PC-9 (cell line): ENCODE data around the gene NFKB1. TPM values are rescaled to one million over a fixed set of nuclear protein-coding genes. Genes with fewer than 3 reads are reported as not detected.

Source experiments
- BruUV-seq: library from RNA; stranded (reverse); fragments of 400-500 nt; replicated peaks from 2 replicates; lab custom pipeline; 2021; lab: Mats Ljungman, UMichigan
- CTCF ChIA-PET: fragments of 300-600 bp; sonication (Branson Sonifier 250); formaldehyde crosslinking; loops from one replicate; lab custom pipeline; 2022; ENCODE audit warnings: antibody characterized with exemption; lab: Charles Lee
- POLR2A ChIA-PET: fragments of 300-600 bp; sonication (Branson Sonifier 250); formaldehyde crosslinking; loops from one replicate; lab custom pipeline; 2022; ENCODE audit warnings: antibody characterized with exemption; ENCODE audit not compliant: unreplicated experiment; lab: Charles Lee
- DNase-seq, 2 experiments: peaks; one replicate each; pipeline versions ENCODE4 v3.0.0 to v3.0.0-alpha.2; 2015 to 2022; ENCODE audit warnings: mixed read lengths in 1 of 2
- H2AFZ ChIP-seq: fragments of 200-600 bp; sonication (generic); 2 replicates; pipeline ENCODE4 v1.8.1; 2017; ENCODE audit warnings: antibody characterized with exemption
- H3F3A ChIP-seq: fragments of 200-600 bp; sonication (generic); 2 replicates; pipeline ENCODE4 v1.8.1; 2017; ENCODE audit warnings: antibody characterized with exemption, mild to moderate bottlenecking, low read depth; ENCODE audit not compliant: insufficient read depth
- H3K27ac ChIP-seq: fragments of 200-600 bp; sonication (generic); 2 replicates; pipeline ENCODE4 v1.6.1; 2016; ENCODE audit warnings: mixed run types
- H3K27me3 ChIP-seq: fragments of 200-600 bp; sonication (generic); 2 replicates; pipeline ENCODE4 v1.6.1; 2016; ENCODE audit warnings: low read depth, mixed run types; ENCODE audit not compliant: insufficient read depth
- H3K36me3 ChIP-seq: fragments of 200-600 bp; sonication (generic); 2 replicates; pipeline ENCODE4 v1.6.1; 2016; ENCODE audit warnings: low read depth, mixed run types
- H3K4me1 ChIP-seq: fragments of 200-600 bp; sonication (generic); replicated peaks from 2 replicates; pipeline ENCODE4 v1.6.1; 2016; ENCODE audit warnings: mixed run types; ENCODE audit not compliant: insufficient read depth
- H3K4me2 ChIP-seq: fragments of 200-600 bp; sonication (generic); 2 replicates; pipeline ENCODE4 v1.6.1; 2017; ENCODE audit warnings: mixed run types
- H3K4me3 ChIP-seq: fragments of 200-600 bp; sonication (generic); 2 replicates; pipeline ENCODE4 v1.6.1; 2016; ENCODE audit warnings: mixed run types
- H3K79me2 ChIP-seq: fragments of 200-600 bp; sonication (generic); 2 replicates; pipeline ENCODE4 v1.6.1; 2017; ENCODE audit warnings: low read depth, mixed run types
- H3K9me2 ChIP-seq: fragments of 200-600 bp; sonication (generic); 2 replicates; pipeline ENCODE4 v1.8.1; 2017; ENCODE audit warnings: mild to moderate bottlenecking; ENCODE audit not compliant: insufficient read depth
- H3K9me3 ChIP-seq: fragments of 200-600 bp; sonication (generic); 2 replicates; pipeline ENCODE4 v1.8.1; 2016; ENCODE audit warnings: low read depth; ENCODE audit not compliant: insufficient read depth
- H4K20me1 ChIP-seq: fragments of 200-600 bp; sonication (generic); 2 replicates; pipeline ENCODE4 v1.8.1; 2017; ENCODE audit not compliant: insufficient read depth
- EZH2 ChIP-seq: fragments of 200-600 bp; sonication (generic); IDR thresholded peaks from 2 replicates; pipeline ENCODE4 v1.8.0; 2017; ENCODE audit warnings: antibody characterized with exemption, low read depth
- intact Hi-C: fragments of 100-400 bp; cut with micrococcal nuclease; formaldehyde crosslinking; loops from one replicate; pipeline ENCODE4 v1.10.0; 2022; ENCODE audit not compliant: unreplicated experiment
- total RNA-seq: library from RNA; stranded (reverse); gene quantifications from 2 replicates; pipeline ENCODE4 v1.2.3, GENCODE V29; 2021
- TF ChIP-seq, protein P1 (sequence below): fragments of 200-600 bp; sonication (generic); conservative IDR thresholded peaks from 2 replicates; pipeline ENCODE4 v1.6.1; 2017; ENCODE audit warnings: mixed run types, antibody characterized with exemption, mild to moderate bottlenecking, moderate library complexity

NFKB1 gene
- total RNA-seq, 1 experiment from 2014 or later = 11.6 TPM

DNA sequence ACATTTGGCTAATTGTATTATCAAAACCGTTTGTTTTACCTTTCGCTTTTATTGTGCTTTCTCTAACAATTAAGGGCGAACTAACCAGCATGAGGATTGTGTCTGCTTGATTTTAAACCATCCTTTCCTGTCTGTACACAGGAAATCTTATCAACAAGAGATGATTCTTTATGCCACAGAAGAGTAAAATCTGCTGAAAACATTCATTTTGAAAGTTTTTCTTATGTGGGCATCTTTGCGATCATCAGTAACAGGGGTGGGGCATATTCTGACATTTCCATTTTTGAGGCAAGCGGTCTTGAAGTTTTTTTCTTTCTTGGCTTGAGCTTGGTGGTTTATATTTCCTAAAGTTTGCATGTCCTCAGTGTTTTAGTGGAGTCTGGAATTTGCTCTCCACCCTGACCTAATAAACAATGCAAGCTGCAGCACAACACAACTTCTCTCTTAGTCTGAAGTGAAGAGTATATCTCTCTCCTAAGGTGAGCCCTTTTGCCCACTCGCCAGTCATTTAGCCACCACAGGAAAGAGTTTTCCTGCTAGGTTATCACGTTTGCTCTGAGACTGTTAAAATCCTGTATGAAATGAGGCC is 26.6 kb downstream of the NFKB1 start:
- Histone ChIP-seq H3K9me2 (no peaks in the 10 kb centered on the region), H3K4me1 (no peaks in the 10 kb centered on the region), H2AFZ (no peak overlapping the region), H3K4me3 (no peak overlapping the region), H3K9me3 (no peaks in the 10 kb centered on the region), H4K20me1 (no peaks in the 10 kb centered on the region), H3F3A (no peaks in the 10 kb centered on the region), H3K79me2 (no peaks in the 10 kb centered on the region), H3K27ac (no peak overlapping the region), H3K4me2 (no peak overlapping the region), H3K36me3 (no peaks in the 10 kb centered on the region), H3K27me3 (no peaks in the 10 kb centered on the region)
- no TSS peak for BruUV-seq
- ChIA-PET POLR2A (no interaction called here), CTCF (no interaction called here)
- intact Hi-C loops = no loop called here
- no peak for DNase-seq
- TF ChIP-seq EZH2 = no peak
- TF ChIP-seq, protein P1, sequence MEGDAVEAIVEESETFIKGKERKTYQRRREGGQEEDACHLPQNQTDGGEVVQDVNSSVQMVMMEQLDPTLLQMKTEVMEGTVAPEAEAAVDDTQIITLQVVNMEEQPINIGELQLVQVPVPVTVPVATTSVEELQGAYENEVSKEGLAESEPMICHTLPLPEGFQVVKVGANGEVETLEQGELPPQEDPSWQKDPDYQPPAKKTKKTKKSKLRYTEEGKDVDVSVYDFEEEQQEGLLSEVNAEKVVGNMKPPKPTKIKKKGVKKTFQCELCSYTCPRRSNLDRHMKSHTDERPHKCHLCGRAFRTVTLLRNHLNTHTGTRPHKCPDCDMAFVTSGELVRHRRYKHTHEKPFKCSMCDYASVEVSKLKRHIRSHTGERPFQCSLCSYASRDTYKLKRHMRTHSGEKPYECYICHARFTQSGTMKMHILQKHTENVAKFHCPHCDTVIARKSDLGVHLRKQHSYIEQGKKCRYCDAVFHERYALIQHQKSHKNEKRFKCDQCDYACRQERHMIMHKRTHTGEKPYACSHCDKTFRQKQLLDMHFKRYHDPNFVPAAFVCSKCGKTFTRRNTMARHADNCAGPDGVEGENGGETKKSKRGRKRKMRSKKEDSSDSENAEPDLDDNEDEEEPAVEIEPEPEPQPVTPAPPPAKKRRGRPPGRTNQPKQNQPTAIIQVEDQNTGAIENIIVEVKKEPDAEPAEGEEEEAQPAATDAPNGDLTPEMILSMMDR = no peak

DNA sequence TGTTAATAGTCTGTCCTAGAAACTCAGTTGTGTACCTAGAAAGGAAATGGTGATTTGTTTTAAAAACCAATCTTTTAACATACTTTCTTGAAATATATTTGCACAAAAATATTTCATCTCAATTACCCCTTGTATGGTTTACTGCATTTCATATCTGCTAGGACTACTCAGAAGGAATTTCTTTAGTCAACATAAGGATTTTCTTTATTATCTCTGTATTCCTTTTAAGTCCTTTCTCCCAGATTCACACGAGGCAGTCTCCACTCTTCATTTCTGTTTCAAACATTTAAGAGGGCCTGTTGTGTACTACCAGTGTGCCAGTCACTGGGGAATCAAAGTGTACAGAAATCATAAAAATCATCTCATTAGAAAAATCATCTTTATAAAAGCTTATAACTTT is 28.8 kb downstream of the NFKB1 start:
- POLR2A ChIA-PET = no interaction called here
- Histone ChIP-seq H3K4me1 (no peaks in the 10 kb centered on the region), H3K79me2 (no peaks in the 10 kb centered on the region), H3K27me3 (no peaks in the 10 kb centered on the region), H3F3A (no peaks in the 10 kb centered on the region), H3K27ac (no peak overlapping the region), H3K4me3 (no peak overlapping the region), H2AFZ (no peak overlapping the region), H3K36me3 (no peaks in the 10 kb centered on the region), H3K9me2 (no peaks in the 10 kb centered on the region), H4K20me1 (no peaks in the 10 kb centered on the region), H3K9me3 (no peaks in the 10 kb centered on the region), H3K4me2 (no peak overlapping the region)
- DNase-seq = no peak
- CTCF ChIA-PET = no interaction called here
- TF ChIP-seq, protein P1 = no peak
- TF ChIP-seq EZH2 = no peak
- BruUV-seq = no TSS peak
- intact Hi-C loops = no loop called here

DNA sequence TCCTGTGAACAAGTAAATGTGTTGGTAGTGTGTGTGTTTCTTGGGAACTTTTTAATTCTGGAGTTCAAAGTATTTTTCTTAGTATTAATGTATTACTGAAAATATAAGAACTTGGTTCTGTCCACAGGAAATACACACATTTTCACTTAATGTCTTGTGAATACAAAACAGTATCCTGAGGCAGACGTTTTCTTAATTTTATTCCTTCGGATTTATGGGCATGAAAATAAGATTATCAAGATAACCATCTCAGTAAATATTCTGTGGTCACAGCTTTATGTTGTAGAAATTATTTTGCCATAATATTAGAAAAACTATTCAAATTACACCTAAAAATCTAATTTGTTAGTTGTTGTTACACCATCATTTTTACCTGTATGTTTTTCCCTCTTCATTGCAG is 29.8 kb downstream of the NFKB1 start:
- H3K9me2 ChIP-seq = no peaks in the 10 kb centered on the region
- H2AFZ ChIP-seq = no peak overlapping the region
- H3K4me3 ChIP-seq = no peak overlapping the region
- H4K20me1 ChIP-seq = no peaks in the 10 kb centered on the region
- no peaks in the 10 kb centered on the region for H3K9me3 ChIP-seq
- intact Hi-C loops = no loop called here
- no peaks in the 10 kb centered on the region for H3K4me1 ChIP-seq
- BruUV-seq = no TSS peak
- H3K27me3 ChIP-seq = no peaks in the 10 kb centered on the region
- no peaks in the 10 kb centered on the region for H3K79me2 ChIP-seq
- no peaks in the 10 kb centered on the region for H3K36me3 ChIP-seq
- no peak overlapping the region for H3K27ac ChIP-seq
- TF ChIP-seq, protein P1 = no peak
- no peak for TF ChIP-seq EZH2
- DNase-seq = no peak
- no peak overlapping the region for H3K4me2 ChIP-seq
- ChIA-PET CTCF (no interaction called here), POLR2A (no interaction called here)
- H3F3A ChIP-seq = no peaks in the 10 kb centered on the region
